Ovary (tissue), 9 donors: ENCODE measurements around the gene COPS4. TPM values are rescaled to one million over a fixed set of nuclear protein-coding genes. Genes with fewer than 3 reads are reported as not detected.
"Not testable (repeated sequence)": the region's sequence is repeated elsewhere in the genome, so short reads cannot be mapped to it uniquely, and the experiment has no call there.

Experiments
- DNase-seq, 5 donors: peaks; one replicate each; pipeline ENCODE4 v3.0.0-alpha.2; 2019 to 2020
- H3K27ac ChIP-seq, 2 donors: fragments of 200-600 bp; one replicate each; pipeline versions ENCODE4 v1.5.1 to v1.8.0; 2019 to 2022
- H3K27me3 ChIP-seq: fragments of 200-600 bp; one replicate; pipeline ENCODE4 v1.8.0; 2022
- H3K36me3 ChIP-seq: fragments of 200-600 bp; sonication (generic); one replicate; pipeline ENCODE4 v1.5.1; 2019
- H3K4me1 ChIP-seq: one replicate; pipeline ENCODE4 v1.8.1; 2013; ENCODE audit warnings: mild to moderate bottlenecking, moderate library complexity; ENCODE audit not compliant: insufficient read depth
- H3K4me3 ChIP-seq: fragments of 200-600 bp; sonication (generic); one replicate; pipeline ENCODE4 v1.5.1; 2017
- H3K9me3 ChIP-seq, 2 donors: fragments of 200-600 bp in 1 of 2; sonication (generic) in 1 of 2; one replicate each; pipeline versions ENCODE4 v1.5.1 to v1.8.1; 2013 to 2019; ENCODE audit warnings: mild to moderate bottlenecking in 1 of 2, moderate library complexity in 1 of 2
- EP300 ChIP-seq: sonication (generic); formaldehyde crosslinking; IDR thresholded peaks from one replicate; pipeline ENCODE4 v1.6.1; 2017; ENCODE audit warnings: antibody characterized with exemption
- POLR2A ChIP-seq: fragments of 450-650 bp; IDR thresholded peaks from one replicate; pipeline ENCODE4 v1.6.1; 2017; ENCODE audit warnings: antibody characterized with exemption, mild to moderate bottlenecking, moderate library complexity
- WGBS, 3 donors: extraction: QIAGEN DNeasy Blood & Tissue Kit in 1 of 3; methylation state at CpG; one replicate each; pipeline versions ENCODE4 v1.1.5 to v1.1.7; 2013 to 2017; 5-methylcytosine and 5-hydroxymethylcytosine counted together
- intact Hi-C, 4 donors: fragments of 100-400 bp; cut with DNase I; formaldehyde crosslinking; loops; one replicate each; pipeline versions ENCODE4 v1.11.0 to v1.15.1; 2022 to 2023
- polyA plus RNA-seq, 2 donors: library from polyadenylated mRNA; stranded (reverse); fragments of 200-250 nt in 1 of 2; fragments of 350-450 nt in 1 of 2; fragmentation: Illumina TruSeq in 1 of 2; extraction: RNeasy Lipid Tissue Mini Kit (QIAGEN cat#74804) in 1 of 2; gene quantifications; one replicate each; pipeline ENCODE4 v1.2.3, GENCODE V29; 2013 to 2014
- total RNA-seq, 7 donors: library from RNA; depleted of rRNA in 2 of 7; stranded (reverse); fragments of >200 nt in 2 of 7; fragmentation: NEBNext Ultra II Directional in 3 of 7; extraction: Animal tissue kit (Norgen Biotek cat#: 25700) in 3 of 7; gene quantifications; one replicate each; pipeline versions ENCODE4 v1.1.0 to v1.2.4, GENCODE V29; 2016 to 2023
- TF ChIP-seq, protein P1 (sequence below), 3 donors: fragments of 450-650 bp in 2 of 3; fragments of 200-600 bp in 1 of 3; IDR thresholded peaks; one replicate each; pipeline versions ENCODE4 v1.5.1 to v1.8.0; 2016 to 2022; ENCODE audit warnings: antibody characterized with exemption in 3 of 3, mild to moderate bottlenecking in 1 of 3
- donor health status: DM: no; HTN: no; CAD: no; lungs with moderate emphysema.
- donor health status: DM: no; HTN: no; CAD: no.
- donor health status: Bipolar disorder and iron deficiency.
- donor health status: DM: yes; HTN: yes; CAD: no.
- donor health status: DM: no; HTN: no; CAD: no.
- donor health status: DM: yes; HTN: yes; CAD: no.

The COPS4 gene
- total and polyA plus RNA-seq, 9 donors, result 30.7 to 45.3 (median 34.1) TPM

DNA sequence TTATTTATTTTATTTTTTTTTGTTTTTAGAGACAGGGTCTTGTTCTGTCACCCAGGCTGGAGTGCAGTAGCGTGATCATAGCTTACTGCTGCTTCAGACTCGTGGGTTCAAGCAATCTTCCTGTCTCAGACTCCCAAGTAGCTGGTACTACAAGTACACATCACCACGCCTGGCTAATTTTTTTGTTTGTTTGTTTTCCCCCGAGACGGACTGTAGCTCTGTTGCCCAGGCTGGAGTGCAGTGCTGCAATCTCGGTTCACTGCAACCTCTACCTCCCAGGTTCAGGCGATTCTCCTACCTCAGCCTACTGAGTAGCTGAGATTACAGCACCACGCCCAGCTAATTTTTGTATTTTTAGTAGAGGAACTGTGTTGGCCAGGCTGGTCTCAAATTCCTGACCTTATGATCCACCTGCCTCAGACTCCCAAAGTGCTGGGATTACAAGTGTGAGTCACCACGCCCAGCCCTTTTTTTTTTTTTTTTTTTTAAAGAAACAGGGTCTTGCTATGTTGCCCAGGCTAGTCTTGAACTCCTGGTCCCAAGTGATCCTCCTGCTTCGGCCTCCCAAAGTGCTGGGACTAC is 32.2 kb downstream of the COPS4 start:
- Histone ChIP-seq H3K4me1 (no peaks in the 10 kb centered on the region), H3K9me3 (no peaks in the 10 kb centered on the region), H3K27ac (no peak overlapping the region), H3K27me3 (no peaks in the 10 kb centered on the region), H3K4me3 (no peak overlapping the region), H3K36me3 (no peaks in the 10 kb centered on the region)
- intact Hi-C loops, result no loop called here
- no peak for DNase-seq
- 88 to 91% (median 91%) methylated on average over 10 of the region's 10 CpGs for WGBS, 3 donors
- TF ChIP-seq EP300 (no peak), POLR2A (no peak)
- TF ChIP-seq, protein P1, sequence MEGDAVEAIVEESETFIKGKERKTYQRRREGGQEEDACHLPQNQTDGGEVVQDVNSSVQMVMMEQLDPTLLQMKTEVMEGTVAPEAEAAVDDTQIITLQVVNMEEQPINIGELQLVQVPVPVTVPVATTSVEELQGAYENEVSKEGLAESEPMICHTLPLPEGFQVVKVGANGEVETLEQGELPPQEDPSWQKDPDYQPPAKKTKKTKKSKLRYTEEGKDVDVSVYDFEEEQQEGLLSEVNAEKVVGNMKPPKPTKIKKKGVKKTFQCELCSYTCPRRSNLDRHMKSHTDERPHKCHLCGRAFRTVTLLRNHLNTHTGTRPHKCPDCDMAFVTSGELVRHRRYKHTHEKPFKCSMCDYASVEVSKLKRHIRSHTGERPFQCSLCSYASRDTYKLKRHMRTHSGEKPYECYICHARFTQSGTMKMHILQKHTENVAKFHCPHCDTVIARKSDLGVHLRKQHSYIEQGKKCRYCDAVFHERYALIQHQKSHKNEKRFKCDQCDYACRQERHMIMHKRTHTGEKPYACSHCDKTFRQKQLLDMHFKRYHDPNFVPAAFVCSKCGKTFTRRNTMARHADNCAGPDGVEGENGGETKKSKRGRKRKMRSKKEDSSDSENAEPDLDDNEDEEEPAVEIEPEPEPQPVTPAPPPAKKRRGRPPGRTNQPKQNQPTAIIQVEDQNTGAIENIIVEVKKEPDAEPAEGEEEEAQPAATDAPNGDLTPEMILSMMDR (IDR thresholded peaks at IDR 0.05), result no peak

DNA sequence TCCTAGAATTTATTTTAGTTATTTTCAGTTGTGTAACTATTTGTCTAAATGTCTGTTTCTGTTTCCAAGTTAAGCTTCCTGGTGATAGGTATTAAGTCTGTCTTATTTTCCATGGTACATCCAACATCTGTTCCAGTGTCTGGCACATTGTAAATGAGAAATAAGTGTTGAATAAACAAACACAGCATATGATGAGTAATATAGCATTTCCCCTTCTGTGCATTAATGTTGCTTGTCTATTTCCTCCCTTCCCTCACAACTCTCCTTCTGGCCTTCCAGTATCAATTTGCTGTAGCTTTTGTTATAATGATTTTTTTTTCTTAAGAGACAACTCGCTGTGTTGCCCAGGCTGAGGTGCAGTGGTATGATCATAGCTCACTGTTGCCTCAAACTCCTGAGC is 36.1 kb downstream of the COPS4 start:
- H3K4me1 ChIP-seq, result no peaks in the 10 kb centered on the region
- no peak for TF ChIP-seq POLR2A
- no peak for TF ChIP-seq EP300
- TF ChIP-seq, protein P1 (IDR thresholded peaks at IDR 0.05), result no peak
- no peaks in the 10 kb centered on the region for H3K27me3 ChIP-seq
- H3K27ac ChIP-seq, result no peak overlapping the region
- no peaks in the 10 kb centered on the region for H3K9me3 ChIP-seq
- no peak overlapping the region for H3K4me3 ChIP-seq
- intact Hi-C loops, result loop anchor here in 1 of 4 donors (10.0 kb wide), 1 partner anchor 194 kb away; no protein-coding TSS in a partner anchor
- no peaks in the 10 kb centered on the region for H3K36me3 ChIP-seq
- 94 to 100% (median 95%) methylated on average over 1 of the region's 1 CpG for WGBS, 3 donors
- no peak for DNase-seq

DNA sequence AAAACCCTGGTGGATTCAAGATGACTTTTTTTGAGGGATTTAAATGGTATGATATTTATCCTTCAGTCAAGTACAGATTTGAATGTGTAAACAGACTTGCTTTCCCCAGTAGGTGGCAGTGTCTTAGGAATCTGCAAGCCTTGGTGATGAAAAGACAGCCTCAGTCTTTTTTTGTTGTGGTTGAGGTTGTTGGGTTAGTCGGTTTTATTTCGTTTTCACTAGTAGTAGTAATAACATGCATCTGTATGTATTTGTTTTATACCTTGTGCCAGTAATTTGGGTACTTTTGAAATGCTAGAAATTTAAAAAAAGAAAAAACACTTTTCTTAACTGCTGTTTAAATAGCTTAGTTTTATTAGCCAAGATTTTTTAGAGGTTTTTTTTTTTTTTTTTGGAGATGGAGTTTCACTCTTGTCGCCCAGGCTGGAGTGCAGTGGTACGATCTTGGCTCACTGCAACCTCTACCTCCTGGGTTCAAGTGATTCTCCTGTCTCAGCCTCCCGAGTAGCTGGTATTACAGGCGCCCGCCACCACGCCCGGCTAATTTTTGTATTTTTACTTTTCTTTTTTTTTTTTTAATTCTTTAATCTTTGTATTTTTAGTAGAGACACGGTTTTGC is 39.2 kb downstream of the COPS4 start:
- no peaks in the 10 kb centered on the region for H3K27me3 ChIP-seq
- intact Hi-C loops, result loop anchor here in 1 of 4 donors (10.0 kb wide), 1 partner anchor 191 kb away; no protein-coding TSS in a partner anchor
- H3K27ac ChIP-seq, result no peak overlapping the region
- H3K4me1 ChIP-seq, result no peaks in the 10 kb centered on the region
- TF ChIP-seq EP300, result no peak
- TF ChIP-seq, protein P1 (IDR thresholded peaks at IDR 0.05), result peak in 1 of 3 donors; percentile 31
- no peaks in the 10 kb centered on the region for H3K36me3 ChIP-seq
- 73 to 76% (median 74%) methylated on average over 10 of the region's 10 CpGs for WGBS, 3 donors
- no peak overlapping the region for H3K4me3 ChIP-seq
- no peaks in the 10 kb centered on the region for H3K9me3 ChIP-seq
- DNase-seq, result no peak

DNA sequence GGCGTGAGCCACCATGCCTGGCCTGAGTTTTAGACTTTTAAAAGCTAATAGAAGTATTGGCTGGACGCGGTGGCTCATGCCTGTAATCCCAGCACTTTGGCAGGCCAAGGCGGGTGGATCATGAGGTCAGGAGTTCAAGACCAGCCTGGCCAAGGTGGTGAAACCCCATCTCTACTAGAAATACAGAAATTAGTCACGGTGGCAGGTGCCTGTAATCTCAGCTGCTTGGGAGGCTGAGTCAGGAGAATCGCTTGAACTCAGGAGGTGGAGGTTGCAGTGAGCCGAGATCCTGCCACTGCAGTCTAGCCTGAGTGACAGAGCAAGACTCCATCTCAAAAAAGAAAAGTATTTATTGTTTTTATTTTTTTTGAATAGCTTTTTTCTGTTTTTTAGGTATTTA is 39.8 kb downstream of the COPS4 start:
- H3K27ac ChIP-seq, H3K9me3 ChIP-seq, DNase-seq, H3K27me3 ChIP-seq, H3K4me1 ChIP-seq, H3K36me3 ChIP-seq, H3K4me3 ChIP-seq: not testable (repeated sequence)
- intact Hi-C loops, result loop anchor here in 1 of 4 donors (10.0 kb wide), 1 partner anchor 190 kb away; no protein-coding TSS in a partner anchor
- 87 to 90% (median 89%) methylated on average over 7 of the region's 7 CpGs for WGBS, 3 donors
